Activated CD4-positive, CD25-positive, alpha-beta regulatory T cell treated with anti-CD3 and anti-CD28 coated beads, Interleukin-2, amount 50 U/mL, for 72 hours (primary cell): ENCODE results near the gene COQ5.
"Not testable (repeated sequence)": the region's sequence is repeated elsewhere in the genome, so short reads cannot be mapped to it uniquely, and the experiment has no call there.

Experiments
- DNase-seq: peaks from one replicate; pipeline ENCODE4 v3.0.0; 2021

The COQ5 gene

DNA sequence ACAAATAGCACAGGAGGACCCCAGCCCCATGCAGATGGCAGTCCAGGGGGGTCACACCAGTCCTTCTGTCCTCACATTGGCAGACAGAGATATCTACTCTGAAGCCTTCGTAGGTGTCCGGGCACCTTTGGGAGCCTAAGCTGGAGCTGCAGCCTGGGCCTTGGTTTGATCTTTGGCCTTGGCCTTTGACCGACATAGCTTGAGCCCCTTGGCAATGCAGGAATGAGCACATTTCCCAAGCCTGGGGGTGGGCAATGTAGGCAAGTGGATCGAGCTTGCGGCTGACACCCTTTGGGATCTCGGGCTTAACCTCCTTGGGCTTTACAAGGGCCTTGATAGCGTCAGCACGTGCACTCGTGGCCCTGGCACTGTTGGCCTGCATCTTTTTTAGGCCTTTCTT, 6.4 kb downstream of the COQ5 start:
- no peak for DNase-seq

DNA sequence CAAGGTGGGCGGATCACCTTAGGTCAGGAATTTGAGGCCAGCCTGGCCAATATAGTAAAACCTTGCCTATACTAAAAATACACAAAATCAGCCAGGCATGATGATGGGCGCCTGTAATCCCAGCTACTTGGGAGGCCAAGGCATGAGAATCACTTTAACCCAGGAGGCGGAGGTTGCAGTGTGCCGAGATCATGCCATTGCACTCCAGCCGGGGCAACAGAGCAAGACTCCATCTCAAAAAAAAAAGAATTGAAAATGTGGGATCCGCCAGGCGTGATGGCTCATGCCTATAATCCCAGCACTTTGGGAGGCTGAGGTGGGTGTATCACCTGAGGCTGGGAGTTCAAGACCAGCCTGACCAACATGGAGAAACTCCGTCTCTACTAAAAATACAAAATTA, 9.6 kb downstream of the COQ5 start:
- not testable (repeated sequence) for DNase-seq

DNA sequence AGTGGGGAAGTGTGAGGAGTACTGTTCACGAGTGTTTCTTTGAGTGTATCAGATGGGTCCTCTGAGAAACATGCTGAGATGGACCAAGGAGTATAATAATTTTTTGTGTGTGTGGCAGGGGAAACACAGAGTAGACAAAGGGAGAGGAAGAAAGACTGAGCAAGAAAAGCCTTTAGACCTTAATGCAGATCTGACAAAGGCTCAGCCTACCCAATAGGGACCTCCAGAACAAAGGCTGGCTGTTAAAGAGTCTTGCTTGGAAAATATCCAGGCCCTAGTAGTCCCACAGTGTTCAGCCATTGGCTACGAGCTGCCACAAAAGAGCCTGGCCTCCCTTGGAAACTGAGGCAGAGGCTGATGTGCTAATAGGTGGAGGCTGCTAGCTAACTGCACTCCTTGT, 13.5 kb downstream of the COQ5 start:
- DNase-seq: no peak

DNA sequence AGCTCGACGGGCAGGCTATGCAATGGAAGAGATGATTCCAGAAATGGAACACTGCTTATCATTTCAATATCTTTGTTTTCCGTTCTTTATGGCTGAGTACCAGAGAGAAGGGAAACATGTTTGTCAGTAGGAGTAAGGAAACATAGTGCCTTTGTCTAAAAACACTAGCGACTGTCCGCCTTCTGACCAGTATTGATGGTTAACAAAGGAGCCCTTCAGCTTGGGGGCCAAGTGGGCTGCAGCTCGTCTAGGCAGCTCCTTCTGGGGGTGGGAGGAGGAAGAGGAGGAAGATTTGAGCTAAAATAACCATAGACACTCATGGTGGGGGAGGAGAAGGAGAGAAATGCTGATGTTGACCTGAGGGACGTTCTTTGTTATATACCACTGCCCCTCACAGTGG, 15.0 kb downstream of the COQ5 start:
- DNase-seq: no peak

DNA sequence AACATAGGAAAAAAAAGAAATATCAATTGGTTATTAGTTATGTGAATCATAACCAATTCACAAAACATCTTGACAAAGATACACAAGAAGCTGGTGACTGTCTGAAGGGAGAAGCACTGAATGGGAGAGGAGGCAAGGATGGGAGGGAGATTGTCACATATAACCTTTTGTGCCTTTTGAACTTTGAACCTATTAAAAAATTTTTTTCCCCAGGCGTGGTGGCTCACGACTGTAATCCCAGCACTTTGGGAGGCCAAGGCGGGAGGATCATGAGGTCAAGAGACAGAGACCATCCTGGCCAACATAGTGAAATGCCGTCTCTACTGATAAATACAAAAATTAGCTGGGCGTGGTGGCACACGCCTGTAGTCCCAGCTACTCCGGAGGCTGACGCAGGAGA, 20.4 kb downstream of the COQ5 start:
- DNase-seq: no peak

DNA sequence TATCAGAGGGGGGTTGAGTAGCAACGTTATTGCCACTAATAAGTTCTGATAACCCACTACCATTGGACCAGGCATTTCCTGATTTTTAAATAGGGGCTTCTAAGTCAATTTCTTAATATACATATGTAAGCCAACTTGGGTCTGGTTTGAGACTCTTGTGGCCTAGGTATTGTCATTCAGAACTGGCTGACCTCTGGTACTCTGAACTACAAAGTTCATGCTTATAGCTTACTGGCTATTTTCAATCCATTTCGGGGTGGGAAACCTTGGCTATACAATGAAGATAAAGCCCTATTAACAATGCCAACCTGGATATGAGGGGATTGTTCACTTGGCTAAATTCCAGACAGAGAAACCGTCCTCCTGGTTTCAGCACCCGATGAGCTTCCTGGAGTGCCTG, 24.4 kb downstream of the COQ5 start:
- no peak for DNase-seq

DNA sequence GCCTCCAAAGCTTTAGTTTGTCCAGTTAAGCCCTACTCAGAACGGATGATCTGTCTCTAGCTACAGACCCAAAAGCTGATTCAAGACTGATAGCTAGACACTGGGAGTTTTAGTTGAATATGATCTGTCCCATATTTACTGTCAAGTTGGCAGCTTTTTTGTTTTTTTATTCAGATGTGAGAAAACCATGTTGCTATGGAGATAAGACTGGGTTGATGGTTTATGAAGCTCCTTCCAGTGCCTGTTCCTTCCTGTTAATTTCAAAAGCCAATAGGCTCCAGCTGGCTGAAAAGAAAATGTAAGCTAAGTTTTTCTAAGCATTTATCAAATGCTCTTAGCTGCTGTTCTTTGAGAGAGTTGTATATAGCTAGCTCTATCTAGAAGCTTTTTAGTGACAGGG, 28.4 kb downstream of the COQ5 start:
- DNase-seq: no peak

DNA sequence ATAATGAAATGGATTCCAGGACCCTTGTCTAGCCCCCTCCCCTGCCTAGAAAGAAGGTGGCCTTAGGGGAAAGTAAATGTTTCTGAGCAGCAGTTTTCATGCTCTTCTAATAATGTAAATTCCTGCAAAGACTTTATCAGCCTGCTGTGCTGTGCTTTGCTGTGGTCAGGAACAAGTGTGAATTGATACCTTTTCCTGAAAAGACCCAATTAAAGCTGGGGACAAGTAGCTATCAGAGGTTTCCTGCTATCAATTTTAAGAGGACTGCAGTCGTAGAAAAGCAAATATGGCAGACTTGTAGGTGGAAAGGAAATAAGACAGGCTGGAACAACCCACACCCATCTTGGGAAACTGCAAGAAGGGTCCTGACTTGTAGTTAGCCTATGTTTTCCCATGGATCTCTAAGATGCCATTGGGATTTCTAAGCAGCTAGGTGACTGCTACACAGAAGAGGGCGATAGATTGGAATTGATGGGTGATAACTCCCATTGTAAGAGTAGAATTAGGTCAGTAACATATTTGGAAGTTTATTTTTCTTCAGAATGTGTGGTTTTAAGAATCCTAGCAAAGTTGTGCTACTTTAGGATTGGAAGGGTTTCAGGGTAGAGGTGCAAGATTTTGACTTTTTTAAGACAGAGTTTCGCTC, 30.0 kb downstream of the COQ5 start:
- DNase-seq: no peak

DNA sequence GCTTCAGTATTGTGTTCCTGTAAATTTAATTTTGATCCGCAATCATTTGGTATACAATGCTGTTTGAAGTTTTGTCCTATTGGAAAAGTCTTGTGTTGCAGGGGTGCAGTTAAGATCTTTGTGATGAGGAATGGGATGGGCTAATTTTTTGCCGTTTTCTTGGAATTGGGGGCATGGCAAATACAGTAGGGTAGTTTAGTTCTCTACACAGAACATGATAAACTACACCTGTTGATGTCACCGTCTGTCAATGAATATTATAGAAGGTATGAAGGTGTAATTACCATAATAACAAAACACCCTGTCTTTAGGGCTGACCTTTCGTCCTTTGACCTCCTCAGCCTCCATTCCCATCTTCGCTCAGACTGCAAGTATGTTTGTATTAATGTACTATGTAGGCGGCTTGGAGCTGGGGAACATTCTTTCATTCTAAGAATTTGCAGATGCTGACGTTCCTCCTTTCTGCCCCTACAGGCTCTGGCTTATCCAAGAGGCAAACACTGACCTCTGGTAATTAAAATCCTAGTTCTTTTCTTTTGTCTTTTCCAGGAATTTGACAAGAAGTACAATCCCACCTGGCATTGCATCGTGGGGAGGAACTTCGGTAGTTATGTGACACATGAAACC, 31.3 kb downstream of the COQ5 start:
- DNase-seq: no peak

DNA sequence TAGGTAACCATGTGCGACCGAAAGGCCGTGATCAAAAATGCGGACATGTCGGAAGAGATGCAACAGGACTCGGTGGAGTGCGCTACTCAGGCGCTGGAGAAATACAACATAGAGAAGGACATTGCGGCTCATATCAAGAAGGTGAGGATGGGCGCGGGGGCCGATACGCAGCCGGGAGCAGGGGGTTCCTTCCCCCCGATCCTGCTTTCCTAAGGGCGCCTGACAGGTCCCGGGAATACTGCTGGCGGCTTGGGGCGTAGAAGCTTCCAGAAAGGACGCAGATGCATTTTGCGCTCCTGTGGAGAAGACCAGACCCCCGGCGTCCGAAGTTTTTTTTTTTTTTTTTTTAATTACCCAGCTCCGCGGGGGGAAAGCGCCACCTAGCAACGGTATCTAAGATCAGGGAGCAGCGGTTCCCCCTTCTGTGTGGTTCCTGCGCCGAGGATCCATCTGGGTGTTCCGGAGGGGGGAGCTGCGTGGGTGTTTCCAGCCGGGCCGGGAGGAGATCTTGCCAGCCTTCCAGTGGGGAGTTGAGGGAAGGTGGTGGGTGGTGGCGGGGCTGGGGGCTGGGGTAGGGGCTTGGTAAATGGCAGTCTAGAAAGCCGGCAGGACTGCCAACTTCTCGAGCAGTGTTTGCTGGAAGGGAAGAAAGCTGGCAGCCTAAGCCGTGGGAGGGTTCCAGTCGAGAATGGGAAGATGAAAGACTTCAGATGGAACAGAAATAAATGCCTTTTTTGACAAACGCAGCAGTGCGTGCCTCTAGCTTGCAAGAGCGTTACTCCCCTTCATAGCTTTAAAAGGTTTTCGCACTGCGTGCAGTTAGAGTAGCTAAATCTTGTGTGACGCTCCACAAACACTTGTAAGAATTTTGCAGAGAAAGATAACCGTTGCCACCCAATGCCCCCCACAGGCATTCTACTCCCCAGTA, 32.3 kb downstream of the COQ5 start:
- peak; percentile 39 for DNase-seq

DNA sequence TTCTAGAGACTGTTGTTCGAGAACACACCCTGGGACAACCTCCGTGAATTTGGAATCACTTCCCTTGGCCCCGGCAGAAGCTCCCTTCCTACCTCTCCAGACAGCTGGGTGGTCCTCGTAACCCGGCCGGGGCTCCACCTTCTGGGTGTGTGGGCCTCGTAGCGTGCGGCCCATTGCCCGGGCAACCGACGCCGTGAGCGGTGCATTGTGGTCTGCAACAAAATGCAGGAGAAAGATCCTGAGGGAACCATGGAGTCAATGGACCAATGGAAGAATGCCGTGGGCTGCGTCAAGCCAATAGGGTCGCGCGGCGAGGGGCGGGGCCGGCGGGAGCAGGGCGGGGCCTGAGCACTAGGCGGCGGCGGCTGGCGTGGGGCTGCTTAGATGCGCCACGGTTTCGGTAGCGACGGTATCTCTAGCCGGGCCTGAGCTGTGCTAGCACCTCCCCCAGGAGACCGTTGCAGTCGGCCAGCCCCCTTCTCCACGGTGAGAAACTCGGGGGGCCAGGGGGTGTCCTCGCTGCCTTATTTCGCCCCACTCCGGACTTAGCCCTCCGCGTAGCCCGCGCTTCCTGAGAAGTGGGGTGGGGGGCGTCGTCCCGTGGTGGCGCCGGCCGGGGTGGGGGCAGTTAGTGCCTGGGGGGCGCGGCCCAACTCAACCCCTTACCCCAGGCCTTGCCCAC, 33.1 kb downstream of the COQ5 start, which contains the start of gene DYNLL1:
DYNLL1 (plus strand) TSS at position 383 of the 682 bp plus-strand sequence. CDS start 309 bp downstream, outside the sequence.
- peak; percentile 98 for DNase-seq

DNA sequence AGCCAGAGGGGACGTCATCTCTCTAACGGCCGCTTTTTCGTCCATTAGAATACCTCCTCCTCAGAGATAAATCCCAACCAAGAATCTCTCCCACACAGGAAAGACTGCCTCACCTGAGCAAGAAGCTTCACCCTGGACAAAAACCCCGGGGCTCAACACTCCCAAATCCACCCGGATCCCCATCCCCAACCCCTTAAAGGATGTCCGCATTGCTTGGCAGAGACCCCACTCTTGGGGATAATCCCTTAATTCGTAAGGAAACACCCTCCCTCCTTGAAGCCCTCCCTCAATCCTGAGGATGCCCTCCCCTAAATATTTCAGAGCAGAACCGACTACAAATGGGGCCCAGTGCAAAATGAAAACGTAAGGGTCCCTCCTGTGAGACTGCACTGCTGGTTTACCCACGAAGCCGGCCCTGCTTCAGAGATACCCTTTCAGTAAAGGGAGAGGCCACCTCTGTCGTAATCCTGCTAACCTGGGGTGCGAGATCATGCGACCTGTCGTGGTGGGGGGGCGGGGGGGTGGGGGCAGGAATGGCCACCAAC, 33.7 kb downstream of the COQ5 start:
- no peak for DNase-seq

DNA sequence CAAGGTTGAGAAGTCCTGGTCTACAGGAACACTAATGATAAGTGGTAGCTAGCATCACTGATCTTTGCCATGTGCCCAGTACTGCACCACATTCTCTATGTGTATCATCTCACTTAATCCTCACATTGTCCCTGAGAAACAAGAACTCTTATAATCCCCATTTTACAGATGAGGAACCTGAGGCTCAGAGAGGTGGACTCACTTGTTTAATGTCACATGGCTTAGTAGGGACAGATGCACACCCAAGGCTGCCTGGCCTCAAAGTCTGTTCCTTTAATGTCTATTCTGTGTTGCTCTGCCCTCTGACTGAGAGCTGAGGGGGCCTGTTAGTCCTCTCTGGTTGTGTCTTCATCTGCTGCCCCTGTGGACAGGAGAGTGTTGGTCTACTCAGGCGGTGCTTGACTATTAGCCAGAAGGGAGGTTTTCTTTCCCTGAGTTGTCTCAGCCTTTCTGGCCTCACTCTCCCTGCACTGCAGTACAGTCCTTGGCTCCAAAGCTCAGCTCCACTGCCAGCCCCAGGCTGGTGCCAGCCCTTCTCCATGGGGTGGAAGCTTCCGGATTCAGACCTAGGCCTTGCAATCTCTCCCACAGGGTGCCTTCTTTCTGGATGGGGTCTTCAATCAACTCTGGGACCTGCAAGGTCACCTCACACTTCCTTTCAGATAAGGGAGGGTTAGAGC, 38.0 kb downstream of the COQ5 start:
- no peak for DNase-seq

DNA sequence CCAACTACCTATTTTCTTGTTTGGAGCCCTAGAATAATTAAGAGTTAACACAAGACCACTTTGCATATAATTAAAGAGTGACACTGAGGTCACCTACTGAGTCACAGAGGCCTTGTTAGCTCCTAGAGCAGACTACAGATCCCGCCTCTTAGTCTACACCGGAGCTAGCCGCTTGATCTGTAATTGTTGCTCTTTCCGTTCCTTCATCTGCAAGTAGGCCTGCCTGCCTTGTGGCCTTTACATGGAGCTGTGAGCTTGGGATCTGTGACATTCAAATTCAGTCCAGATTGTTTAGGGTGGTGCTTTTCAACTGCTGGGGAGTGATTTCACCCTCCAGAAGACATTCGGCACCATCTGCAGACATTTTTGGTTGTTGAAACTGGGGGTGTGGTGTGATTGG, 38.6 kb downstream of the COQ5 start:
- DNase-seq: no peak

DNA sequence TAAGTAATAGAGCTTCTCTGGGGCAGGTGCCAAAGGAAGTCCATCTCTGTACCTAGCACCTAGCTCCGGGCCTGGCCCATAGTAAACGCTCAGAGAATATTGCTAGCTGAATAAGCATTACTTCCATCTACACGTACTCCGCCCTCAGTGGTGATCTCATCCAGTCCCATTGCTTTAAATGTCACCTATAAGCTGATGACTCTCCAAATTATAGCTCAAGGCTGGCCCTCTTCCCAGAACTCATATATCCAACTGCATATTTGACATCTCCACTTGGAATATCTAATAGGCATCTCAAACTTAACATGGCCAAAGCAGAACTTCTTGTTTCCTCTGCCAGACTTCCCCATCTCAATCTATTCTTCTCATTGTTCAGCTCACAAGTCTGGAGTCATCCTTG, 39.9 kb downstream of the COQ5 start:
- no peak for DNase-seq

DNA sequence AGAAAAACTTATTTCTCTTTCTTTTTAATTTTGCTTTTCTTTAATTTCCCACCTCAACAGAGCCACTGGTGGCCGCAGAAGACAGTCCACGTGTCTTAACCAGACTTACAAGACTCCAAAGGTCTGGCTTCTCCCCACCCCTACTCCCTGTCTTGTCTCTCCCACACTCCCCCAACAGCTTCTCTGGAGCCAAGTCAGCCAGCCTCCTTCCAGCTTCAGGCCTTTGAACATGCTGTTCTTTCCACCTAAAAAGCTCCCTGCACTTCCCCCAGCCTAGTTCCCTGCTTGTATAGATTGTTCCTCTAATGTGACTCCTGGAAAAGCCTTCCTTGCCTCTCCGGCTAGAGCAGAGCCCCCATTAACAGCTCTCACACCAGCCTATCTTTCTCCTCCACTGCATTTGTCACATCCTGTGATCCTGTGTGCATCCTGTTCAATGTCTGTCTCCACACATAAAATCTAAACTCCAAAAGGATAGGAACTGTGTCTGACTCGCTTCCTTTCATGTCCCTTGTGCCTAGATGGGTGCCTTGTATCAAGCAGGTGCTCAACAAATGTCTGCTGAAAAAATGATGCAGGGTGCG, 40.8 kb downstream of the COQ5 start:
- DNase-seq: no peak

DNA sequence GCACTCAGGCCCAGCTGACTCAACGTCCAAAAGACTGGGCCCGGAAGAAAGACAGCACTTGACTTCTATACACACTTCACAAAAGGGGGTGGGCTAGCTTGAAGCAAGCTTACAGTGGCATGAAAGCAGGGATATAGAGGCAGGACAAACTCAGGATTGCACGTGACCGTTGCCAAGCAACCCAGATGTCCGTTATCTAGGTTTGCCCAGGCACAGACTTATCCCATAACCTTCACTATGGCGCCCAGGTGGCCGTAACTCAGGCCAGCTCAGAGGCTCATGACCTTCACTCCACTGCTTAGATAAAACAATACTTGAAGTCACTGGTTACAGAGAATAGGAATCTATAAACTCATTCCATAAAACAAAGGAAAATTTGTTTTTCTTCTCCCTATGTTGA, 41.4 kb downstream of the COQ5 start:
- not testable (repeated sequence) for DNase-seq

DNA sequence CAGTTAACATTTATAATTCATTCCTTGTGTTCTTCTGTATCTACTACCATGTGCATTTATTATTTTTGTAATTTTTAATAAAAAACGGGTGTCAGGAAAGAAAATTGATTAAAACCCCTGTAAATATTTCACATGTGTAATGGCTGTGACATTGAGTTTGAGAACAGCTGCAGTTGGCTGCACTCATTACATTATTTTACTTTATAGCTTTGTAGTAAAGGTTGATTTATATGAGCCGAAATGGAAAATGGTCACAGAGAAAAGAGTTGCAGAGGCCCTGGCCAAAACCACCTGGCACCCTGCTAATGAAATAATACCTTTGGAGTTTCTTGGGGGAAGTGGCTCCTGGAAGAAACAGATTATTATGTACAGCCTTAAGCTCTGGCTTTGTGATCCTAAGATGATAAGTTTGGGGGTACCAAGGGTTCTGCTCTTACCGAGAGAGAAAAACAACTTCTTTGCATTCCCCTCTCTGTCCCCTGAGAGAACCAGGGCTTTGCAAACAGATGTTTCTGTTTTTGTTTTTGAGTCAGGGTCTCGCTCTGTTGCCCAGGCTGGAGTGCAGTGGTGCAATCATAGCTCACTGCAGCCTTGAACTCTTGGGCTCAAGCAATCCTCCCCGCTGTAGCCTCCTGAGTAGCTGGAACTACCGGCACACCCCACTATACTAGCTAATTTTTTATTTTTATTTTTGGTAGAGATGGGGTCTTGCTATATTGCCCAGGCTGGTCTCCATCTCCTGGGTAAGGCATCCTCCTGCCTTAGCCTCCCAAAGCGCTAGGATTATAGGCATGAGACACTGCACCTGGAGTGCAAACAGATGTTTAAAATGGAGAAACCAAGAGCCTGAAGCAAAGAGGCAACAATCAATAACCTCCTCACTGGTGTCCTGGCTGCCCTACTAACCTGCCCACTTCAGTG, 42.7 kb downstream of the COQ5 start:
- DNase-seq: no peak

DNA sequence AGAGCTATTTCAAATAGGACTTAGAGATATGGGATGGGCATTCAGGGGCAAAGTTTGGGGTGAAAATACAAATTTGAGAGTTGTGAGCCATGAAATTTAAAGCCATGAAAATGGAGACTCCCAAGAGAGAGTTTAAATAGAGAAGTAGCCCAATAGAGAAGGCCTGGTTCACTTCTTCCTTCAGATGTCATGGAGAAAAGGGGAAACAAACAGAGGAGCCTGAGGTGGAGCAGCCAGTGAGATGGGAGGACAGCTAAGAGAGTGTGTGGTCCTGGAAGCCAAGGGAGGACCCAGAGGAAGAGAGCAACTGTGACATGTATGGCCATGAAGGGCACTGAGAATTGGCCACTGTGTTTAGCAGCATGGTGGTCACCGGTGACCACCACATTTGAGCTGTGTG, 45.3 kb downstream of the COQ5 start:
- DNase-seq: no peak

DNA sequence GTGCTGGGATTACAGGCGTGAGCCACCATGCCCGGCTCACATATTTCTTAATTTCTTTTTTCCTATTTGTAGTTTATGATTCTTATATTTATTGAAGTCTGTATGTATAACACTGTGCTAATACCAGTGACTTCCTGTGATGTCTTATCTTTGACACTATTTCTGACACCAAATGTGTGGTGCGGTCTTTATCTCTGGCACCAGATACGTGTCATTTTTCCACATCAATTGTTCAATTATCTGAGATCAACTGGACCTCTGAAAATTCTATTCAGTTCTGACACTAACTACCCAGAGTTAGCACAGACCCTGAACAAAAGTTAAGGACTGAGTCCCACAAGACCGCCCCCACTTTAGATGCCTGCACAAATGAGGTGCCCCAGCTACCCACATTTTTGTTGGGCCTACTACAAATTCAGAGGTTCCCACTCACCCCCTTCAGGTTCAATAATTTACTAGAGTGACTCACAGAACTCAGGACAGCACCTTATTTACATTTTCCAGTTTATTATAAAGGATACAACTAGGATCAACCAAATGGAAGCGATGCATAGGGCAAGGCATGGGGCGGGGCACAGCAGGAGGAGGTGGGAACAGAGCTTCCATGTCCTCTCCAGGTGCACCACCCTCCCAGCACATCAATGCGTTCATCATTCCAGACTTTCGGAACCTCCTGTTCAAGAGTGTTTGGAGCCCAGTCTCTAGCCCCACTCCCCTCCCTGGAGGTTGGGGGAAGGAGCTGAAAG, 47.8 kb downstream of the COQ5 start:
- no peak for DNase-seq
